Kidney epithelial cell (primary cell): Measurements from ENCODE around the gene GDF2. TPM values are rescaled to one million over a fixed set of nuclear protein-coding genes. Genes with fewer than 3 reads are reported as not detected.

ENCODE experiments used
- DNase-seq: peaks from one replicate; pipeline ENCODE4 v3.0.0-alpha.2; 2010; ENCODE audit warnings: low read depth
- H3K27me3 ChIP-seq: 2 replicates; pipeline ENCODE4 v1.6.0; 2011; ENCODE audit warnings: low read length; ENCODE audit not compliant: control insufficient read depth, insufficient read depth
- H3K36me3 ChIP-seq: 2 replicates; pipeline ENCODE4 v1.5.1; 2011; ENCODE audit warnings: low read length; ENCODE audit not compliant: control insufficient read depth, insufficient read depth
- H3K4me3 ChIP-seq: 2 replicates; pipeline ENCODE4 v1.5.1; 2011; ENCODE audit warnings: low read depth, mild to moderate bottlenecking, control low read depth, low read length
- CTCF ChIP-seq: IDR thresholded peaks from 2 replicates; pipeline ENCODE4 v1.5.1; 2011; ENCODE audit warnings: mild to moderate bottlenecking, moderate library complexity, low read length, control low read depth, inconsistent platforms; ENCODE audit not compliant: insufficient read depth, poor library complexity, severe bottlenecking
- total RNA-seq: library from RNA; depleted of rRNA; stranded (reverse); fragments of >200 nt; gene quantifications from 2 replicates; pipeline ENCODE4 v1.2.3, GENCODE V29; 2015

Gene GDF2
- total RNA-seq, 1 donor from 2014 or later, result not detected

- H3K27me3 ChIP-seq, result peaks cover 6% of the 10 kb centered on the region
- no peak overlapping the region for H3K4me3 ChIP-seq
- no peaks in the 10 kb centered on the region for H3K36me3 ChIP-seq
- no peak for TF ChIP-seq CTCF
- no peak for DNase-seq
Measured at GRCh38 chr10:47336387-47337134, 14.3 kb downstream of the GDF2 start.

- no peak overlapping the region for H3K4me3 ChIP-seq
- DNase-seq, result no peak
- H3K36me3 ChIP-seq, result no peaks in the 10 kb centered on the region
- H3K27me3 ChIP-seq, result peaks cover 6% of the 10 kb centered on the region
- TF ChIP-seq CTCF, result no peak
Measured at GRCh38 chr10:47337310-47337709, 15.1 kb downstream of the GDF2 start.

- DNase-seq, result no peak
- no peak for TF ChIP-seq CTCF
- Histone ChIP-seq H3K36me3 (no peaks in the 10 kb centered on the region), H3K4me3 (no peak overlapping the region), H3K27me3 (peaks cover 4% of the 10 kb centered on the region)
Measured at GRCh38 chr10:47339186-47339735, 17.0 kb downstream of the GDF2 start.

- Histone ChIP-seq H3K27me3 (peaks cover 4% of the 10 kb centered on the region), H3K4me3 (no peak overlapping the region), H3K36me3 (no peaks in the 10 kb centered on the region)
- no peak for TF ChIP-seq CTCF
- no peak for DNase-seq
Measured at GRCh38 chr10:47339759-47340607, 17.7 kb downstream of the GDF2 start.

- H3K4me3 ChIP-seq, result no peak overlapping the region
- H3K27me3 ChIP-seq, result peaks cover 4% of the 10 kb centered on the region
- no peak for DNase-seq
- TF ChIP-seq CTCF, result peak; percentile 94
- no peaks in the 10 kb centered on the region for H3K36me3 ChIP-seq
Measured at GRCh38 chr10:47340608-47341170, 18.4 kb downstream of the GDF2 start.
